ENCODE results near the gene MISP3. TPM values are rescaled to one million over a fixed set of nuclear protein-coding genes. Genes with fewer than 3 reads are reported as not detected.
A peak's percentile ranks its signal among the peaks of the same experiment; 100 is the strongest.

MISP3 gene
- total and polyA plus RNA-seq, 9 of the 15 experiments (the other 6 are each of a cell fraction or from before 2014, with no cell fraction given) = 0.25 to 5.6 (median 1.6) TPM

DNA sequence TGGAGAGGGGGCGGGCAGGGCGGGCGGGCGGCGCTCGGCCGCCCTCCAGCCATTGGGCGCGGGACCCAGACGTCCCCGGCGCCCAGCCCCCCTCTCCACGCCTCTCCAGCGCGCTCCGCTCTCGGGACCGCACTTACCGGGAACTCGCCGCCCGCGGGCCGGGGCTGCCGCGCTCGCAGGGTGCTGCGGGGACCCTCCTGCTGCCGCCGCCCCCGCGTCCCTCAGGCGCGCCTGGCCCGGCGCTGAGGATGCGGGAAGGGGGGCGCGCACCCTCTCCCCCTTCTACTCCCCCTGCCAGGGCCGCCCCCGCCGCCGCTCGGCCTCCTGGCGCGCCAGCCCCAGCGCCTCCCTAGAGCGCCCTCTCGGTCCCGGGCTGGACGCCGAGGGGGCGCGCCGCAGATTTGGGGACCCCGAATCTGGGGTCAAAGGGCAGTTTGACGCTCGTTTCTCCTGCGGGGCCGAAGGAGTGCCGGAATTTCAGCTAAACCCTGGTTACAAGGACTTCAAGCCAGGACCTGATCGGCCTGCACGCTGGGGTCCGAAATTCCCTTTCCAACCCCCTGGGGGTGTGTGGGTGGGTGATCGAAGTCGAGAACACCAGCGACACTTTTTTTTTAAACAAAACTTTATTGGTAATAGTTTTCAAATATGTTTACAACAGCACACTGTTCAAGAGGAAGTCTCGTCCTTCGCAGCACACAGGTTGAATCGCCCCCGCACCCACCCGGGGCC lies 18.7 kb downstream of the MISP3 start (continued):
- TF ChIP-seq, protein P1, sequence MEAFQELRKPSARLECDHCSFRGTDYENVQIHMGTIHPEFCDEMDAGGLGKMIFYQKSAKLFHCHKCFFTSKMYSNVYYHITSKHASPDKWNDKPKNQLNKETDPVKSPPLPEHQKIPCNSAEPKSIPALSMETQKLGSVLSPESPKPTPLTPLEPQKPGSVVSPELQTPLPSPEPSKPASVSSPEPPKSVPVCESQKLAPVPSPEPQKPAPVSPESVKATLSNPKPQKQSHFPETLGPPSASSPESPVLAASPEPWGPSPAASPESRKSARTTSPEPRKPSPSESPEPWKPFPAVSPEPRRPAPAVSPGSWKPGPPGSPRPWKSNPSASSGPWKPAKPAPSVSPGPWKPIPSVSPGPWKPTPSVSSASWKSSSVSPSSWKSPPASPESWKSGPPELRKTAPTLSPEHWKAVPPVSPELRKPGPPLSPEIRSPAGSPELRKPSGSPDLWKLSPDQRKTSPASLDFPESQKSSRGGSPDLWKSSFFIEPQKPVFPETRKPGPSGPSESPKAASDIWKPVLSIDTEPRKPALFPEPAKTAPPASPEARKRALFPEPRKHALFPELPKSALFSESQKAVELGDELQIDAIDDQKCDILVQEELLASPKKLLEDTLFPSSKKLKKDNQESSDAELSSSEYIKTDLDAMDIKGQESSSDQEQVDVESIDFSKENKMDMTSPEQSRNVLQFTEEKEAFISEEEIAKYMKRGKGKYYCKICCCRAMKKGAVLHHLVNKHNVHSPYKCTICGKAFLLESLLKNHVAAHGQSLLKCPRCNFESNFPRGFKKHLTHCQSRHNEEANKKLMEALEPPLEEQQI (IDR thresholded peaks at IDR 0.05) = no peak
- TF ChIP-seq NCOA4 (IDR thresholded peaks at IDR 0.05; ENCODE audit: partially characterized antibody) (no peak), HDAC1 (IDR thresholded peaks at IDR 0.05) (peak in 1 of 2 experiments; percentile 74; a peak in 2 of 4 replicates), PML (IDR thresholded peaks at IDR 0.05; ENCODE audit: low read length) (peak; percentile 42; the same call in 1 of the 2 replicates), RBM34 (IDR thresholded peaks at IDR 0.05; ENCODE audit: borderline replicate concordance, insufficient read depth, low read length) (no peak), EP400 (IDR thresholded peaks at IDR 0.05) (peak; percentile 77), LARP7 (IDR thresholded peaks at IDR 0.05) (no peak), TEAD4 (IDR thresholded peaks at IDR 0.05; ENCODE audit: low read length) (peak; percentile 58), TEAD4 (CRISPR knock-in tag; IDR thresholded peaks at IDR 0.05; ENCODE audit: borderline replicate concordance) (no peak), ZNF507 (tag; conservative IDR thresholded peaks at IDR 0.05) (no peak), MYNN (IDR thresholded peaks at IDR 0.05) (no peak), MYNN (CRISPR knock-in tag; IDR thresholded peaks at IDR 0.05) (no peak), ZNF282 (CRISPR knock-in tag; IDR thresholded peaks at IDR 0.05) (no peak), SNRNP70 (optimal IDR thresholded peaks at IDR 0.05; ENCODE audit: low read depth, low read length) (no peak), NR2C1 (IDR thresholded peaks at IDR 0.05) (peak; percentile 90), NR2C1 (tag; IDR thresholded peaks at IDR 0.05) (peak; percentile 93), POLR2AphosphoS2 (IDR thresholded peaks at IDR 0.05; ENCODE audit: low read length) (no peak), HDAC3 (IDR thresholded peaks at IDR 0.05; ENCODE audit: borderline replicate concordance, partially characterized antibody) (no peak), FOXK1 (CRISPR knock-in tag; IDR thresholded peaks at IDR 0.05; ENCODE audit: borderline replicate concordance) (no peak), CHD4 (IDR thresholded peaks at IDR 0.05; ENCODE audit: insufficient read depth, insufficient replicate concordance, low read depth, low read length, poor library complexity, severe bottlenecking) (peak; percentile 69), TCF3 (CRISPR knock-in tag; IDR thresholded peaks at IDR 0.05) (no peak), E2F3 (CRISPR knock-in tag; IDR thresholded peaks at IDR 0.05) (peak; percentile 71; the same call in 1 of the 2 replicates), ETV6 (IDR thresholded peaks at IDR 0.05; ENCODE audit: borderline replicate concordance in 1 of 2, low read depth in 2 of 2, low read length in 1 of 2) (no peak), ETV6 (CRISPR knock-in tag; IDR thresholded peaks at IDR 0.05; ENCODE audit: borderline replicate concordance) (no peak)
- TF ChIP-seq, protein P2, sequence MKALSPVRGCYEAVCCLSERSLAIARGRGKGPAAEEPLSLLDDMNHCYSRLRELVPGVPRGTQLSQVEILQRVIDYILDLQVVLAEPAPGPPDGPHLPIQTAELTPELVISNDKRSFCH (CRISPR knock-in tag; IDR thresholded peaks at IDR 0.05) = no peak
- TF ChIP-seq, protein P2 (tag; IDR thresholded peaks at IDR 0.05) = peak; percentile 29; the same call in 1 of the 2 replicates
- TF ChIP-seq, protein P3, sequence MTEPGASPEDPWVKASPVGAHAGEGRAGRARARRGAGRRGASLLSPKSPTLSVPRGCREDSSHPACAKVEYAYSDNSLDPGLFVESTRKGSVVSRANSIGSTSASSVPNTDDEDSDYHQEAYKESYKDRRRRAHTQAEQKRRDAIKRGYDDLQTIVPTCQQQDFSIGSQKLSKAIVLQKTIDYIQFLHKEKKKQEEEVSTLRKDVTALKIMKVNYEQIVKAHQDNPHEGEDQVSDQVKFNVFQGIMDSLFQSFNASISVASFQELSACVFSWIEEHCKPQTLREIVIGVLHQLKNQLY (CRISPR knock-in tag; conservative IDR thresholded peaks at IDR 0.05) = no peak
